Astrocyte (in vitro differentiated cells and primary cell): ENCODE results near the gene ERICH6. TPM values are rescaled to one million over a fixed set of nuclear protein-coding genes. Genes with fewer than 3 reads are reported as not detected.

Source experiments
- DNase-seq: peaks from one replicate; pipeline ENCODE4 v3.0.0-alpha.2; 2010; ENCODE audit warnings: low read depth
- FAIRE-seq: peaks from 2 replicates; lab custom pipeline; 2011; peaks lifted over from hg19 to GRCh38; lab: Jason Lieb, UNC
- H2AFZ ChIP-seq: 2 replicates; pipeline ENCODE4 v1.6.0; 2012; ENCODE audit warnings: low read depth, low read length, inconsistent platforms
- H3K27ac ChIP-seq: 2 replicates; pipeline ENCODE4 v1.5.1; 2011; ENCODE audit warnings: low read depth, low read length, inconsistent platforms
- H3K27me3 ChIP-seq: 2 replicates; pipeline ENCODE4 v1.6.0; 2011; ENCODE audit warnings: low read length, inconsistent platforms; ENCODE audit not compliant: insufficient read depth
- H3K36me3 ChIP-seq: 2 replicates; pipeline ENCODE4 v1.5.1; 2011; ENCODE audit warnings: low read length, inconsistent platforms; ENCODE audit not compliant: insufficient read depth
- H3K4me1 ChIP-seq: 2 replicates; pipeline ENCODE4 v1.5.1; 2011; ENCODE audit warnings: low read length, inconsistent platforms; ENCODE audit not compliant: insufficient read depth
- H3K4me2 ChIP-seq: 2 replicates; pipeline ENCODE4 v1.6.0; 2012; ENCODE audit warnings: low read length, inconsistent platforms
- H3K4me3 ChIP-seq: 2 replicates; pipeline ENCODE4 v1.5.1; 2011; ENCODE audit warnings: low read depth, mild to moderate bottlenecking, low read length, inconsistent platforms; ENCODE audit not compliant: insufficient read depth
- H3K79me2 ChIP-seq: 2 replicates; pipeline ENCODE4 v1.6.0; 2012; ENCODE audit warnings: mild to moderate bottlenecking, low read length, inconsistent platforms; ENCODE audit not compliant: insufficient read depth
- H3K9ac ChIP-seq: 2 replicates; pipeline ENCODE4 v1.6.0; 2012; ENCODE audit warnings: mild to moderate bottlenecking, low read length, inconsistent platforms
- H3K9me3 ChIP-seq: 2 replicates; pipeline ENCODE4 v1.5.1; 2012; ENCODE audit warnings: low read depth, mild to moderate bottlenecking, low read length, inconsistent platforms; ENCODE audit not compliant: insufficient read depth
- H4K20me1 ChIP-seq: 2 replicates; pipeline ENCODE4 v1.6.0; 2012; ENCODE audit warnings: low read length, inconsistent platforms; ENCODE audit not compliant: insufficient read depth
- H3K27ac Mint-ChIP-seq: one replicate; pipeline ENCODE4 v1.8.0; 2021; ENCODE audit warnings: mild to moderate bottlenecking, mixed read lengths; ENCODE audit not compliant: unreplicated experiment
- H3K27me3 Mint-ChIP-seq: one replicate; pipeline ENCODE4 v1.8.0; 2021; ENCODE audit warnings: low read depth, mixed read lengths; ENCODE audit not compliant: unreplicated experiment
- H3K36me3 Mint-ChIP-seq: one replicate; pipeline ENCODE4 v1.8.0; 2021; ENCODE audit warnings: low read depth, mixed read lengths; ENCODE audit not compliant: unreplicated experiment
- H3K4me1 Mint-ChIP-seq: one replicate; pipeline ENCODE4 v1.8.0; 2021; ENCODE audit warnings: low read depth, mixed read lengths; ENCODE audit not compliant: unreplicated experiment
- H3K4me3 Mint-ChIP-seq: one replicate; pipeline ENCODE4 v1.8.0; 2021; ENCODE audit warnings: mild to moderate bottlenecking, moderate library complexity, mixed read lengths; ENCODE audit not compliant: unreplicated experiment
- H3K9me3 Mint-ChIP-seq: one replicate; pipeline ENCODE4 v1.8.0; 2021; ENCODE audit warnings: mild to moderate bottlenecking, mixed read lengths; ENCODE audit not compliant: unreplicated experiment
- CTCF ChIP-seq: IDR thresholded peaks from 2 replicates; pipeline ENCODE4 v1.5.1; 2011; ENCODE audit warnings: low read depth, mild to moderate bottlenecking, inconsistent platforms, low read length, moderate library complexity; ENCODE audit not compliant: insufficient read depth
- EZH2 ChIP-seq: IDR thresholded peaks from 2 replicates; pipeline ENCODE4 v1.6.1; 2012; ENCODE audit warnings: mild to moderate bottlenecking, low read length, inconsistent platforms; ENCODE audit not compliant: insufficient read depth
- total RNA-seq: library from RNA; stranded (reverse); gene quantifications from 2 replicates; pipeline ENCODE4 v1.2.1, GENCODE V29; 2021

The ERICH6 gene
- total RNA-seq, 1 donor from 2014 or later = 0.09 TPM

- no peaks in the 10 kb centered on the region for H4K20me1 ChIP-seq
- TF ChIP-seq EZH2 = no peak
- TF ChIP-seq CTCF = no peak
- H3K36me3 Mint-ChIP-seq = peaks cover 2% of the 10 kb centered on the region
- H3K4me1 ChIP-seq = no peaks in the 10 kb centered on the region
- H3K79me2 ChIP-seq = no peaks in the 10 kb centered on the region
- H3K27ac ChIP-seq = no peak overlapping the region
- peaks cover under 1% of the 10 kb centered on the region for H3K9me3 ChIP-seq
- no peaks in the 10 kb centered on the region for H3K4me1 Mint-ChIP-seq
- no peak overlapping the region for H3K9ac ChIP-seq
- no peak overlapping the region for H2AFZ ChIP-seq
- no peak overlapping the region for H3K4me2 ChIP-seq
- FAIRE-seq = no peak
- no peak for DNase-seq
- H3K27ac Mint-ChIP-seq = no peak overlapping the region
- H3K27me3 ChIP-seq = no peaks in the 10 kb centered on the region
- H3K27me3 Mint-ChIP-seq = no peaks in the 10 kb centered on the region
- H3K36me3 ChIP-seq = no peaks in the 10 kb centered on the region
- no peak overlapping the region for H3K4me3 Mint-ChIP-seq
- no peak overlapping the region for H3K4me3 ChIP-seq
- peaks cover 5% of the 10 kb centered on the region for H3K9me3 Mint-ChIP-seq
Measured at GRCh38 chr3:150680562-150680961, 23.2 kb downstream of the ERICH6 start.

GRCh38 chr3:150675587-150675986, 28.1 kb downstream of the ERICH6 start:
- no peak overlapping the region for H3K27ac ChIP-seq
- no peak overlapping the region for H3K4me2 ChIP-seq
- TF ChIP-seq CTCF = no peak
- no peak for TF ChIP-seq EZH2
- no peak overlapping the region for H3K4me3 ChIP-seq
- H3K4me1 ChIP-seq = no peaks in the 10 kb centered on the region
- peaks cover 4% of the 10 kb centered on the region for H3K9me3 ChIP-seq
- no peaks in the 10 kb centered on the region for H3K79me2 ChIP-seq
- no peak overlapping the region for H3K9ac ChIP-seq
- H3K4me3 Mint-ChIP-seq = no peak overlapping the region
- no peaks in the 10 kb centered on the region for H3K36me3 ChIP-seq
- no peak for DNase-seq
- no peak for FAIRE-seq
- peaks cover 8% of the 10 kb centered on the region for H3K9me3 Mint-ChIP-seq
- no peaks in the 10 kb centered on the region for H4K20me1 ChIP-seq
- no peaks in the 10 kb centered on the region for H3K27me3 ChIP-seq
- no peak overlapping the region for H2AFZ ChIP-seq
- H3K27ac Mint-ChIP-seq = no peak overlapping the region
- no peaks in the 10 kb centered on the region for H3K27me3 Mint-ChIP-seq
- no peaks in the 10 kb centered on the region for H3K36me3 Mint-ChIP-seq
- no peaks in the 10 kb centered on the region for H3K4me1 Mint-ChIP-seq

- H3K27ac ChIP-seq = no peak overlapping the region
- no peak overlapping the region for H3K4me3 ChIP-seq
- TF ChIP-seq CTCF (no peak), EZH2 (no peak)
- no peaks in the 10 kb centered on the region for H3K27me3 Mint-ChIP-seq
- H3K4me1 Mint-ChIP-seq = no peaks in the 10 kb centered on the region
- no peaks in the 10 kb centered on the region for H3K27me3 ChIP-seq
- DNase-seq (no peak), FAIRE-seq (no peak)
- peaks cover 5% of the 10 kb centered on the region for H3K9me3 Mint-ChIP-seq
- peaks cover 4% of the 10 kb centered on the region for H3K9me3 ChIP-seq
- H3K4me3 Mint-ChIP-seq = no peak overlapping the region
- no peaks in the 10 kb centered on the region for H3K36me3 ChIP-seq
- no peak overlapping the region for H3K27ac Mint-ChIP-seq
- no peaks in the 10 kb centered on the region for H3K36me3 Mint-ChIP-seq
- no peaks in the 10 kb centered on the region for H3K79me2 ChIP-seq
- no peak overlapping the region for H2AFZ ChIP-seq
- no peak overlapping the region for H3K4me2 ChIP-seq
- H3K4me1 ChIP-seq = no peaks in the 10 kb centered on the region
- H4K20me1 ChIP-seq = no peaks in the 10 kb centered on the region
- no peak overlapping the region for H3K9ac ChIP-seq
Measured at GRCh38 chr3:150673966-150674365, 29.8 kb downstream of the ERICH6 start.
